ENCODE measurements around the gene HIPK4. TPM values are rescaled to one million over a fixed set of nuclear protein-coding genes. Genes with fewer than 3 reads are reported as not detected.

Gene HIPK4
- total and polyA plus RNA-seq, 9 of the 15 experiments (the other 6 are each of a cell fraction or from before 2014, with no cell fraction given), result 0.06 to 0.09 TPM; not detected in 7

GRCh38 chr19:40371802-40372122, 18.2 kb downstream of the HIPK4 start:
- no peaks in the 10 kb centered on the region for H3K27me3 ChIP-seq (ENCODE audit: control insufficient read depth in 2 of 2, insufficient read depth in 2 of 2, low read length in 2 of 2)
- FAIRE-seq (no peak), DNase-seq (ENCODE audit: extremely low read depth in 1 of 4, low spot score in 3 of 4) (no peak), ATAC-seq (peak; percentile 60)
- 0 out of 2 replicates have a peak overlapping the region, but pooled peaks have one; percentile 32 for H2AFZ ChIP-seq (ENCODE audit: low read depth, low read length)
- in situ Hi-C loops (cut with MboI) (no loop called here), intact Hi-C loops (cut with micrococcal nuclease) (no loop called here)
- H3K4me1 ChIP-seq (replicated peaks in 1 of 2; ENCODE audit: control insufficient read depth in 2 of 2, insufficient read depth in 2 of 2, low read length in 2 of 2), result peaks cover 22 to 45% of the 10 kb centered on the region in 2 experiments
- no peak for TF ChIP-seq HDGF (IDR thresholded peaks at IDR 0.05)
- TF ChIP-seq MAZ (CRISPR knock-in tag; conservative IDR thresholded peaks at IDR 0.05 in 1 of 2, IDR thresholded peaks at IDR 0.05 in 1 of 2), result no peak
- TF ChIP-seq PBX2 (CRISPR knock-in tag; IDR thresholded peaks at IDR 0.05; ENCODE audit: low read depth), result no peak
- TF ChIP-seq PBX2 (tag; conservative IDR thresholded peaks at IDR 0.05; ENCODE audit: low read depth), result peak; percentile 61; the same call in 1 of the 2 replicates
- peak; percentile 39; the same call in 1 of the 2 replicates for TF ChIP-seq MAX (CRISPR knock-in tag; IDR thresholded peaks at IDR 0.05)
- peak; percentile 69; the same call in 1 of the 2 replicates for TF ChIP-seq PKNOX1 (IDR thresholded peaks at IDR 0.05)
- TF ChIP-seq MYC (IDR thresholded peaks at IDR 0.05; ENCODE audit: low read depth, low read length), result 0 out of 2 replicates have a peak, but pooled peaks have one; percentile 14
- TF ChIP-seq MYC (CRISPR knock-in tag; IDR thresholded peaks at IDR 0.05; ENCODE audit: borderline replicate concordance, low read depth), result no peak
- TF ChIP-seq CREB1 (IDR thresholded peaks at IDR 0.05), result peak; percentile 42; the same call in 1 of the 2 replicates
- no peak for TF ChIP-seq CREB1 (CRISPR knock-in tag; IDR thresholded peaks at IDR 0.05)
- no peak for TF ChIP-seq SAFB2 (IDR thresholded peaks at IDR 0.05; ENCODE audit: borderline replicate concordance, low read depth, low read length, severe bottlenecking)
- 0 out of 2 replicates have a peak, but pooled peaks have one; percentile 12 for TF ChIP-seq RB1 (IDR thresholded peaks at IDR 0.05; ENCODE audit: low read depth)
- no peak for TF ChIP-seq GTF2B (IDR thresholded peaks at IDR 0.05; ENCODE audit: extremely low read depth, insufficient read length)
- peak; percentile 32; the same call in 1 of the 2 replicates for TF ChIP-seq ZFX (CRISPR knock-in tag; IDR thresholded peaks at IDR 0.05)
- no peak for TF ChIP-seq SFPQ (IDR thresholded peaks at IDR 0.05; ENCODE audit: low read depth, low read length)
- peak; percentile 65 for TF ChIP-seq MEIS2 (IDR thresholded peaks at IDR 0.05; ENCODE audit: partially characterized antibody)
- no TSS peak for BruUV-seq (replicated peaks)
- H3K4me2 ChIP-seq (ENCODE audit: insufficient read depth, low read length), result peak overlapping the region; percentile 62
- H3K79me2 ChIP-seq (ENCODE audit: control insufficient read depth, insufficient read depth, low read length), result no peaks in the 10 kb centered on the region
- H3K27ac ChIP-seq (ENCODE audit: extremely low read depth, low read depth, low read length), result peak overlapping the region; percentile 14; the same call in 2 of the 3 replicates
- CTCF ChIA-PET (ENCODE audit: low intra/inter-chr PET ratio), result no interaction called here
- POLR2A ChIA-PET, result interaction anchor here (0.7 to 1.5 kb wide), 7 partner anchors 8 to 97 kb away, joined by 3 to 19 read pairs (median 4); no protein-coding TSS in a partner anchor
- WGBS (ENCODE audit: insufficient coverage, low coverage, missing lambda C conversion rate), result 42% methylated on average over 5 of the region's 5 CpGs
- no peak overlapping the region for H3K4me3 ChIP-seq
- H3K36me3 ChIP-seq (ENCODE audit: control insufficient read depth, insufficient read depth, low read length), result peaks cover 58% of the 10 kb centered on the region
- no peaks in the 10 kb centered on the region for H3K9me1 ChIP-seq (ENCODE audit: control insufficient read depth, insufficient read depth, low read length)
- peaks cover 9% of the 10 kb centered on the region; the same call in 1 of the 2 replicates for H4K20me1 ChIP-seq (replicated peaks; ENCODE audit: control insufficient read depth, insufficient read depth, low read length)
- peak overlapping the region in 1 of 2 experiments; percentile 49; a peak in 2 of 4 replicates for H3K9ac ChIP-seq (ENCODE audit: insufficient read depth in 1 of 2, low read depth in 2 of 2, low read length in 2 of 2)
- H3K9me3 ChIP-seq (replicated peaks; ENCODE audit: control insufficient read depth, insufficient read depth, low read depth, low read length), result no peaks in the 10 kb centered on the region

All from K562 (cell line).